ENCODE results near the gene DOCK10.

DOCK10 gene

DNA sequence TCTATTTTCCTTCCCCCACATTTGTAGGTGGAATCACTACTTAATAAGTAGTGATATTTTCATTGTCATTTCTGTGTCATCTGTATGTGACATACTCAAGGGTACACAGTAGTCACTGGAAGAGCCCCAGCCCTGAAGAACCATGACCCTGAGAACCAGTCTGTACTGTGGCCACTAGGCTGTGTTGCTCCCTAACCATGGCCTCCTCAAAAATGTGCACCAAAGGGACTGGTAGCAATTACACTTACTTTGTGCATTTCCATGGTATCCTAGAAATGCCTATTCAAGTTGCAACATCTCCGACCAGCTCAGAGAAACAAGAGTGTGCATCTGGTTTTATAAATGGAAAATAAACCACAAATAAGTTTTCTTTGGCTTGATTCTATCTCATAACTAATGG, 155.1 kb downstream of the DOCK10 start:
- in situ Hi-C loops (cut with MboI; ENCODE audit: low sequenced_read_pairs): no loop called here

- in situ Hi-C loops (cut with MboI; ENCODE audit: low sequenced_read_pairs): no loop called here
Observed at GRCh38 chr2:224885836-224886547, 156.3 kb downstream of the DOCK10 start.

DNA sequence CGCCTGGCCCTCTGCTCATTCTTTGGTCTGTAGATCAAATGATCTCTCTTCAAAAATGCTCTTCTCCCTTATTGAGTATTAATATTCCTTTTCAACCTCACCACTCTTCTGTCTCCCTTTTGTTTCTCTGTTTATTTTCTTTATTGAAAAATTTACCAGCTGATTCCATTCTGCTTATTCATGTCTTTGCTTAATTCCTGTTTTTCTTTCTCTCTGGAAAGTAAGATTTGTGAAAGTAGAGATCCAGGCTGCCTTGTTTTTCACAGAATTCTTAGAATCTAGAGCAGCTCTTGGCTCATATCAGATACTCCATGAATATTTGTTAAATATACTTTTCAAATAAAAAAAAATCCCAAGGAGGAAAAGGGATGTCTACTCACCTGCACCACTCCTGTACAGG, 157.0 kb downstream of the DOCK10 start:
- in situ Hi-C loops (cut with MboI; ENCODE audit: low sequenced_read_pairs): no loop called here

DNA sequence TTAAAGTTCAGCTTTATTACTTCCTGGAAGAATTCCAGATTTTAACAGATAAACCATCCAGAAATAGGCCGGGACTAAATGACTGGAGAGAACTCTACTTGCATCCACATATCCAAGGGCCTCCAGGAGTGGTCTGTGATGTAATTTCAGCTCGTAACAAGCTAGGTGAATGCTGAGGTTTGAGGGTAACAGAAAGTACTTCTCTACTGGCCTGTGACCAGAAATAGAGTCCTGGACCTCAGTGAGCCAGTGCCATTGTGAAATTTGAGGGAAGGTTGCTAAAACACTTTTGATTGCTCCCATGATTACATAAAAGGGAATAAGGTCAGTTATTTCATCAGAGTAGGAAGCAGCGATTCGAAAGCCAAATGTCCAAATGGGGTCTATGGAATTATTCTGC, 158.1 kb downstream of the DOCK10 start:
- in situ Hi-C loops (cut with MboI; ENCODE audit: low sequenced_read_pairs): no loop called here

GRCh38 chr2:224883700-224884099, 158.6 kb downstream of the DOCK10 start:
- in situ Hi-C loops (cut with MboI; ENCODE audit: low sequenced_read_pairs): no loop called here

DNA sequence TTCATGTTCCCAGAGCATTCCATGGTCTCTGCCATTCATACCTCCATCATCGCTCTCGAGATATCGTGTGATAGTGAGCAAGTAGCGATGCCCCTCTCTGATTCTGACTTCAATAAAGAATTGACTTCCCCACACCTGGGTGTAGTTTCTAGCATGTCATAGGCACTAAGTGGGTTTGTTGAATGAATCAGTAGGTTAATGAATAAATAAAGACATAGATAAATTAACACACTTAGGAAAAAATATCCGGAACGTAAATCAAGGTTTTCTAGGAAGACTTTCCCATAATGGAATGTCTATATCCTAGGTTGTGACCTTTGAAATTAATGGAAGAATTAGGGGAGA, 159.1 kb downstream of the DOCK10 start:
- in situ Hi-C loops (cut with MboI; ENCODE audit: low sequenced_read_pairs): no loop called here

DNA sequence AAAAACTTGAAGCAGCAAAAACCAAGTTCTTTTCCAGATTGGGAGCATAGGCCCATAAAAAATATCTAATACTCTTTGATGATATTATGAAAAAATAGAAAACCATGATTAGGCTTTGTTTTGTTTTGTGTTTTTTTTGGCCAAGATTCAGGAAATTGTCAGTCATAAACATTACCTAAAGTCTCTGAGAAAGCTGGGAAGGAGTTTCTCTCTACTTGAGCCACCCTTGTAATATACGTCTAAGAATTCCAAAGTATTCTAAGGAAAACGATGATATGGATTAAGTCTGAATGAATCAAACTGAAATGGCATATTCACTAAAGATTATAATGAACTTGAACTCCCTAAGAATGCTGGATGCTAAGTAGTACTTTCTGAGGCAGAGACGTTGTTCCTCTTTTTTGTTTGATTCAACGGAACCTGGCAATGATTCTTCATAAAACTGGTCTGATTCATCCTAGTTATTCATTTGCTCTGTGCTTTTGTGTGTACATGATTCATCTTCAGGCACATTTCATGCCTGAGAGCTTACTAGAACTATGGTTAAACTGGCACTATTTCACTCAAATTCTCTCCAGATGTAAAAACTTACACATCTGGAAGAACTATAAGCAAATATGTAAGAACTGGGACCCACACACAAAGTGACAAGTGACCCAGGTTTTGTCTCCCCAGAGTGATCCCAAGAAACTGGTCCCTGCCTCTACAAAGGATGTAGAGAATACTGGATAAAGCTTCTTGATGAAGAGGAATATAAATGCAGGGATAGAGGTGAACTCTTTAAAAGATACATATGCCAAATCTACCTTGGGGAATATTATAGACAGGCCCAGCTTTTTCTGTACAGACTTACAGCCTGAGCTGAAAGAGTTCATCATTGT, 159.7 kb downstream of the DOCK10 start:
- in situ Hi-C loops (cut with MboI; ENCODE audit: low sequenced_read_pairs): no loop called here

DNA sequence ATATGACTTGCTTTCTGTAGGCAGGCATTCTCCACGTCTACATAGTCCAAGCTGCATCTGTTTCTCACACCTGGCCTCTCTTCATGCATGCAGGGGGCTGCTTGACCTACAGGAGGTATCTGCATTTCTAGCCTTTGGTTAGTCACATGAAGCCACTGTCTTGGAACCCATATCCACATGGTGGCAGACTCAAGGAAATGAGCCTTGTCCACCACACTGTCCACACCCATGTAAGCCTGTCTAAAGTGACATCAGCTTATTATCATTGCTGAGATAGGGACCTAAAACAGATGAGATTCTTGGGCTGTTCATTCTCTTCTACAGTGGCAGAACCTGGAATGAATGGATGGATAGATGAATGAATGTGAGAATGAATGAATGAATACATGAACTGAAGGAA, 160.4 kb downstream of the DOCK10 start:
- in situ Hi-C loops (cut with MboI; ENCODE audit: low sequenced_read_pairs): no loop called here

DNA sequence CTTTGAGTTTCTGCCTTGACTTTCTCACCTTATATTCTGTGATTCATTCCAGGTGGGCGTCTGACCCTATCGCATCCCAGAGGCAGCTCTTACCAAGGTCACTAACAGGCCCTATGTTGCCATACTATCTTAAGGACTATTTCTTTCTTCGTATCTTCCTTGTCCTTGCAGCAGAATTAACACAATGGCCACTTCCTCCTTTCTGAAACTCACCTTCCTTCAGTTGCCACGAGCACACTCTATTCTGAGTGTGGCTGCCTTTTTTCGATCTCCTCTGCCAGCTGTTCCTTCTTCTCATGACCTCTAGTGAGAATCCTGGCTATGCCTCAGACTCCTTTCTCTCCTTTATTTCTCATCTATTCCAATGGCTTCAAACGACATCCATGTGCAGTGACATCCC, 165.7 kb downstream of the DOCK10 start:
- in situ Hi-C loops (cut with MboI; ENCODE audit: low sequenced_read_pairs): no loop called here

DNA sequence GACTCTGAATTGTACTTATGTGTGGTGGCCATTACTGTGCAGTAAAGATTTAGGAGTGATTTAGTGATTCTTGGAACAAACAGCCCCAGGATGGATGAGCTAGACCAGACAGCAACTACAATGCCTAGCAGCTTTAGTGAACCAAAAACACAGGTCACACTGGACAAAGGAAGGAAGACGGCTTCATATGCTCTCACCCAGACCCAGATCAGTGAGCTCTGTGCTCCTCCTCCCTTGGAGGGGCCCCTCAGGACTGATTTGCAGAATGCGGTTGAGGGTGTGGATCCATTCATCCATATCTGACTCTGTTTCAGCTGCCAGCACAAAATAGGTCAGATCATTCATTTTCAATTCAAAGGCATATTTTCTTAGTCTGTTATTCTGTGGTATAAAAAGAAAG, 166.4 kb downstream of the DOCK10 start:
- in situ Hi-C loops (cut with MboI; ENCODE audit: low sequenced_read_pairs): no loop called here

DNA sequence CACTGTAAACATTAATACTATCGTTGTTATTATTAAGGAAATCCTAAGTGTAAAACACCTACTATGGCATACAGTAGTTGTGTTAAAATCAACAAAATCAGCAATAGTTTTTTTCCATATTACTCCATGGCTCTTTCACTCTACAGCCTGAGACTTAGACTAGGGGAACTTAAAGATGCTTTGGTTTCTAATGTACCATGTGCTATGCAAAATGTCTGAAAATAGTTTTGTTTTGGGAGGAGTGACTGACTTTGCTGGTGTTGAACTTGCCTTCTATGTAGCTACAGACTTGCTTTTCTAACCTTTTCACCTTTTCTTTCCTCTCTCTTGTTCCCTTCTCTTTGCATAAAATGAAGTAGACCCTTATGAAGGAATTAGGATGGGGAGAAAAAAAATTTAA, 167.1 kb downstream of the DOCK10 start:
- in situ Hi-C loops (cut with MboI; ENCODE audit: low sequenced_read_pairs): no loop called here

GRCh38 chr2:224871813-224872212, 170.5 kb downstream of the DOCK10 start:
- in situ Hi-C loops (cut with MboI; ENCODE audit: low sequenced_read_pairs): no loop called here

- in situ Hi-C loops (cut with MboI; ENCODE audit: low sequenced_read_pairs): no loop called here
Observed at GRCh38 chr2:224870341-224870740, 171.9 kb downstream of the DOCK10 start.

DNA sequence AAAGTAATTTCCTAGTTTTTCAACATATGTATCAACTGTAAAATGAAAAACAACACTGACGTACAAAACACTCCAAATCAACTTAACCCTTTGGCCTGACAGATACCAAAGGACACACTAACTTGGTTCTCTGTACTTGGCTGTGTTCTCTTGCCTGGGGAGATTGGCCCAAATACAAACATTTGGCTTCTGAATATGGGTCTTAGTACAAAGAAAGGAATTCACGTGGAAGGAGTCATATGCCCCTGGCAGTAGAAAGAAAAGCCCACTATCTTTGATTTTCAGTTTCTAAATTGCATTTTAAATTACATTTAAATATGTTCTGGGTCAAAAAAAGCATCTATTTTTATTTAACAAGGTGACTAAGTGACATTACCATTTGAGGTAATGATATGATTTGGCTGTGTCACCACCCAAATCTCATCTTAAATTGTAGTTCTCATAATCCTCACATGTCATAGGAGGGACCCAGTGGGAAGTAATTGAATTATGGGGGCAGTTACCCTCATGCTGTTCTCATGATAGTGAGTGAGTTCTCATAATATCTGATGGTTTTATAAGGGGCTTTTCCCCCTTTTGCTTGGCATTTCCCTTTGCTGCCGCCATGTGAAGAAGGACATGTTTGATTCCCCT, 172.6 kb downstream of the DOCK10 start:
- in situ Hi-C loops (cut with MboI; ENCODE audit: low sequenced_read_pairs): no loop called here

DNA sequence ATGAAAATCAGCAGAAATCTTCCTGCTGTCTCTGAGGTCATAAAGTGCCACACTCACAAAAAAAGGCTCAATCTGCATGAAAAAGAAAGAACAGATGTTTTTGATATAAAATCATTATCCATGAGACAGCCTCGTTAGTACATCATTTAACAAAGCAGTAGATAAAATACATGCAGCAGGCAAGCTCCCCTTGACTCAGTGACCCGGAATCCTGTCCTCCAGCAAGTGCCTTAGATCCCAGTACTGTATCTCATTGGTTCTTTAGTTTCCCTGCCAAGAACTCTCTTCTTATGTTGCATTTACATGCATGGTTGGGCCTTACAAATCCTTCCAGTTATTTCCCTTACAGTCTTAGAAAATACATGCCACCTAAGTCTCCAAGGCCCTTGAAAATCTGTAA, 177.3 kb downstream of the DOCK10 start:
- in situ Hi-C loops (cut with MboI; ENCODE audit: low sequenced_read_pairs): no loop called here

- in situ Hi-C loops (cut with MboI; ENCODE audit: low sequenced_read_pairs): no loop called here
Observed at GRCh38 chr2:224861266-224861665, 181.0 kb downstream of the DOCK10 start.

DNA sequence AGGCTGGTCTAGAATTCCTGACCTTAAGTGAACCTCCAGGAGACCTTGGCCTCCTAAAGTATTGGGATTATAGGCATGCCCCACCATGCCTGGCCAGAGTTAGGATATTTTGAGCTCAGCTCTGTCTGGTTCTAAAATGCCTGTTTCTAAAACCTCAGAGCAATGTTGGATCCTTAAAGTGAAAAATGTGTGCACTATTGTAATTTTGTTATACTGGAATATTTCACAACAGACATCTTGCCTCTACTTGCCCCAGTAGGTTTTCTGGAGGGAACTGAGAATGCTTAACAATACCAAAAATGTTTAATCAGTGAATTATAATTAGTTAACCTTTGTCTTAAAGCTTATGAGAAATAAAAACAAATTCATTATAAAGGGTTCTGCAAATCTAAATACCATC, 181.5 kb downstream of the DOCK10 start:
- in situ Hi-C loops (cut with MboI; ENCODE audit: low sequenced_read_pairs): no loop called here

GRCh38 chr2:224851811-224852210, 190.5 kb downstream of the DOCK10 start:
- in situ Hi-C loops (cut with MboI; ENCODE audit: low sequenced_read_pairs): no loop called here

GRCh38 chr2:224850081-224850480, 192.2 kb downstream of the DOCK10 start:
- in situ Hi-C loops (cut with MboI; ENCODE audit: low sequenced_read_pairs): no loop called here

DNA sequence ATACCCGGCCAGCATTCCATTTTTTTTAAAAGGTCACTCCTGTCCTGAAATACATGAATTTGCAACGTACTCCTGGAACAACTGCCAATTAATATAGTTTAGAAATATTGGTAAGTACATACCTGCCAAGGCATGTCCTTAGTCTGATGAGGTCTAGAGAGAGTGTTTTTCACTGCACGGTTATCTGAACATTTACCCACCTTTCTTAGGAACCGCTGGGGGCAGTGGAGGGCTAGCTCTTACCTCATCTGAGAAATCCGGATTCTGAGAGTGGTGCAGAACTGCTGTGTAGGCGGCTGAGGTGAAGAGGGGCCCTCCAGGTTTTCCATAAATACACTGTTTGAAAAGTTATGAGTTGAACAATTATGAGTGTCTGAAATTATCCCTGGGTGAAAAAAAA, 193.0 kb downstream of the DOCK10 start:
- in situ Hi-C loops (cut with MboI; ENCODE audit: low sequenced_read_pairs): no loop called here

GRCh38 chr2:224847961-224848850, 194.1 kb downstream of the DOCK10 start:
- in situ Hi-C loops (cut with MboI; ENCODE audit: low sequenced_read_pairs): no loop called here
